Measurements from ENCODE around the gene MT3. TPM values are rescaled to one million over a fixed set of nuclear protein-coding genes. Genes with fewer than 3 reads are reported as not detected.

MT3 gene
- total RNA-seq, 1 experiment from 2014 or later: not detected

GRCh38 chr16:56564793-56565477, 24.4 kb upstream of the MT3 start, which contains the start of gene MT4:
Gene MT4, plus strand, starts transcription at chr16:56565073. Its CDS starts 56 bp downstream, at chr16:56565129.
- intact Hi-C loops (cut with micrococcal nuclease): no loop called here
- no peak within 1 kb of the TSS for H3K4me3 Mint-ChIP-seq (ENCODE audit: unreplicated experiment)
- no TSS peak for BruUV-seq (replicated peaks)
- ChIA-PET POLR2A (interaction anchor here (0.6 to 0.7 kb wide), 2 partner anchors 54 to 95 kb away, joined by 3 read pairs; no protein-coding TSS in a partner anchor), CTCF (interaction anchor here (0.6 to 3.6 kb wide), 5 partner anchors 8 to 137 kb away, joined by 3 to 19 read pairs (median 3); no protein-coding TSS in a partner anchor)
- H3K36me3 Mint-ChIP-seq (ENCODE audit: insufficient read depth, unreplicated experiment): no peaks in the 10 kb centered on the region
- no peak for DNase-seq (ENCODE audit: unreplicated experiment)
- H3K4me1 Mint-ChIP-seq (ENCODE audit: insufficient read depth, unreplicated experiment): no peaks in the 10 kb centered on the region
- H3K27ac Mint-ChIP-seq (ENCODE audit: low read depth, unreplicated experiment): no peak within 1 kb of the TSS
- no peak for TF ChIP-seq CTCF (IDR thresholded peaks at IDR 0.05; ENCODE audit: unreplicated experiment)
- peaks cover 12% of the 10 kb centered on the region for H3K27me3 Mint-ChIP-seq (ENCODE audit: insufficient read depth, unreplicated experiment)
- no peaks in the 10 kb centered on the region for H3K9me3 Mint-ChIP-seq (ENCODE audit: unreplicated experiment)

- no peaks in the 10 kb centered on the region for H3K9me3 Mint-ChIP-seq (ENCODE audit: unreplicated experiment)
- DNase-seq (ENCODE audit: unreplicated experiment): no peak
- no peak overlapping the region for H3K4me3 Mint-ChIP-seq (ENCODE audit: unreplicated experiment)
- intact Hi-C loops (cut with micrococcal nuclease): no loop called here
- BruUV-seq (replicated peaks): no TSS peak
- H3K36me3 Mint-ChIP-seq (ENCODE audit: insufficient read depth, unreplicated experiment): no peaks in the 10 kb centered on the region
- ChIA-PET POLR2A (interaction anchor here (0.7 kb wide), 1 partner anchor 274 kb away, joined by 4 read pairs; no protein-coding TSS in a partner anchor), CTCF (interaction anchor here (0.6 to 0.7 kb wide), 2 partner anchors 177 to 523 kb away, joined by 3 read pairs; partner anchors contain the start of gene CPNE2)
- TF ChIP-seq CTCF (IDR thresholded peaks at IDR 0.05; ENCODE audit: unreplicated experiment): no peak
- H3K27me3 Mint-ChIP-seq (ENCODE audit: insufficient read depth, unreplicated experiment): peaks cover 12% of the 10 kb centered on the region
- H3K27ac Mint-ChIP-seq (ENCODE audit: low read depth, unreplicated experiment): no peak overlapping the region
- no peaks in the 10 kb centered on the region for H3K4me1 Mint-ChIP-seq (ENCODE audit: insufficient read depth, unreplicated experiment)
Observed at GRCh38 chr16:56569971-56570370, 19.4 kb upstream of the MT3 start.

GRCh38 chr16:56571525-56571924, 17.8 kb upstream of the MT3 start:
- ChIA-PET POLR2A (no interaction called here), CTCF (interaction anchor here (1.1 kb wide), 1 partner anchor 29 kb away, joined by 3 read pairs; no protein-coding TSS in a partner anchor)
- Mint-ChIP-seq H3K9me3 (ENCODE audit: unreplicated experiment) (no peaks in the 10 kb centered on the region), H3K27me3 (ENCODE audit: insufficient read depth, unreplicated experiment) (peaks cover 5% of the 10 kb centered on the region), H3K4me1 (ENCODE audit: insufficient read depth, unreplicated experiment) (peaks cover 4% of the 10 kb centered on the region), H3K36me3 (ENCODE audit: insufficient read depth, unreplicated experiment) (no peaks in the 10 kb centered on the region), H3K27ac (ENCODE audit: low read depth, unreplicated experiment) (no peak overlapping the region), H3K4me3 (ENCODE audit: unreplicated experiment) (no peak overlapping the region)
- no TSS peak for BruUV-seq (replicated peaks)
- TF ChIP-seq CTCF (IDR thresholded peaks at IDR 0.05; ENCODE audit: unreplicated experiment): no peak
- intact Hi-C loops (cut with micrococcal nuclease): no loop called here
- no peak for DNase-seq (ENCODE audit: unreplicated experiment)

DNA sequence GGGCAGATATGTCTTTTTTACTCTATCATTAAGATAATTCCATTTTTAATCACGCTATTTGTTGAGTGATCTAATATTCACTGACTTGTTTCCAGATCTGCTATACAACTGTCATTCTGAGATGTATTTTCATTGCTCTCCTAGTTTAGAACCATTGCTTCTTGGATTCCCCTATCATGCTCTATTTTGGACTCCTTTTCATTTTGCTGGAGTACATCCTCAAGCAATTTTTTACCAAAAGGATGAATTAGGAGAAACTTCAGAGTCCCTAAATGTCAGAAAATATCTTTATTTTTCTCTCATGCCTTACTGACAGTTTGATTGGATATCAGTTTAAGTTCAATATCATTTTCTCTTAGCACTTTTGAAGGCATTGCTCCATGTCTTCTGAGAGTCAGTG, 14.7 kb upstream of the MT3 start:
- TF ChIP-seq CTCF (IDR thresholded peaks at IDR 0.05; ENCODE audit: unreplicated experiment): no peak
- DNase-seq (ENCODE audit: unreplicated experiment): no peak
- intact Hi-C loops (cut with micrococcal nuclease): no loop called here
- no TSS peak for BruUV-seq (replicated peaks)
- Mint-ChIP-seq H3K9me3 (ENCODE audit: unreplicated experiment) (no peaks in the 10 kb centered on the region), H3K4me1 (ENCODE audit: insufficient read depth, unreplicated experiment) (peaks cover 10% of the 10 kb centered on the region), H3K36me3 (ENCODE audit: insufficient read depth, unreplicated experiment) (no peaks in the 10 kb centered on the region), H3K27ac (ENCODE audit: low read depth, unreplicated experiment) (no peak overlapping the region), H3K4me3 (ENCODE audit: unreplicated experiment) (no peak overlapping the region), H3K27me3 (ENCODE audit: insufficient read depth, unreplicated experiment) (no peaks in the 10 kb centered on the region)
- POLR2A ChIA-PET: interaction anchor here (1.3 kb wide), 1 partner anchor 29 kb away, joined by 3 read pairs; no protein-coding TSS in a partner anchor
- CTCF ChIA-PET: interaction anchor here (0.9 kb wide), 1 partner anchor 28 kb away, joined by 4 read pairs; no protein-coding TSS in a partner anchor
